Measurements from ENCODE around the gene GRAMD1A.

- TF ChIP-seq CTCF (IDR thresholded peaks at IDR 0.05) (no peak), POLR2A (IDR thresholded peaks at IDR 0.05) (no peak)
Measured at GRCh38 chr19:35048911-35049411, 48.8 kb downstream of the GRAMD1A start.
